ENCODE data around the gene CD247. TPM values are rescaled to one million over a fixed set of nuclear protein-coding genes. Genes with fewer than 3 reads are reported as not detected.

CD247 gene
- total RNA-seq, 1 experiment from 2014 or later, result not detected

GRCh38 chr1:167551362-167551761, 33.0 kb upstream of the CD247 start:
- peaks cover 14% of the 10 kb centered on the region; the same call in 1 of the 2 replicates for H3K4me1 ChIP-seq (ENCODE audit: insufficient read depth, low read length)
- ATAC-seq (no peak), DNase-seq (no peak)
- no peak overlapping the region for H3K4me3 ChIP-seq (ENCODE audit: low read length)
- no peaks in the 10 kb centered on the region for H3F3A ChIP-seq (ENCODE audit: low read length, unreplicated experiment)
- H3K9me2 ChIP-seq (replicated peaks; ENCODE audit: low read length), result no peaks in the 10 kb centered on the region
- no TSS peak for BruUV-seq (replicated peaks)
- H3K9ac ChIP-seq (ENCODE audit: low read length), result no peak overlapping the region
- H2AFZ ChIP-seq (ENCODE audit: low read length), result no peak overlapping the region
- ChIA-PET CTCF (no interaction called here), POLR2A (ENCODE audit: unreplicated experiment) (no interaction called here)
- TF ChIP-seq EZH2phosphoT487 (IDR thresholded peaks at IDR 0.05; ENCODE audit: borderline replicate concordance, low read length), result no peak
- no peak for TF ChIP-seq EZH2 (IDR thresholded peaks at IDR 0.05; ENCODE audit: low read length, unreplicated experiment)
- TF ChIP-seq CTCF (conservative IDR thresholded peaks at IDR 0.05; ENCODE audit: low read depth, low read length), result no peak
- no peaks in the 10 kb centered on the region for H3K9me3 ChIP-seq (ENCODE audit: low read length)
- H3K27ac ChIP-seq (ENCODE audit: low read length), result no peak overlapping the region
- no peak overlapping the region for H3K4me2 ChIP-seq (ENCODE audit: low read length)
- H3K36me3 ChIP-seq (ENCODE audit: low read depth, low read length), result 0 out of 2 replicates have a peak, but pooled peaks cover 4% of the 10 kb centered on the region
- H3K27me3 ChIP-seq (ENCODE audit: low read length), result no peaks in the 10 kb centered on the region
- peaks cover 19% of the 10 kb centered on the region for H3K79me2 ChIP-seq (ENCODE audit: low read length)
- intact Hi-C loops (cut with micrococcal nuclease), result loop anchor here (5.0 kb wide), 1 partner anchor 149 kb away; no protein-coding TSS in a partner anchor
- H4K20me1 ChIP-seq (ENCODE audit: low read length), result no peaks in the 10 kb centered on the region

GRCh38 chr1:167548059-167548932, 30.0 kb upstream of the CD247 start:
- no peak for TF ChIP-seq EZH2 (IDR thresholded peaks at IDR 0.05; ENCODE audit: low read length, unreplicated experiment)
- TF ChIP-seq EZH2phosphoT487 (IDR thresholded peaks at IDR 0.05; ENCODE audit: borderline replicate concordance, low read length), result no peak
- TF ChIP-seq CTCF (conservative IDR thresholded peaks at IDR 0.05; ENCODE audit: low read depth, low read length), result no peak
- Histone ChIP-seq H3K27ac (ENCODE audit: low read length) (no peak overlapping the region), H3K9me2 (replicated peaks; ENCODE audit: low read length) (no peaks in the 10 kb centered on the region), H3K4me1 (ENCODE audit: insufficient read depth, low read length) (peaks cover 20% of the 10 kb centered on the region), H3K9ac (ENCODE audit: low read length) (no peak overlapping the region), H3K9me3 (ENCODE audit: low read length) (no peaks in the 10 kb centered on the region), H2AFZ (ENCODE audit: low read length) (no peak overlapping the region), H3K4me3 (ENCODE audit: low read length) (no peak overlapping the region), H3K79me2 (ENCODE audit: low read length) (peaks cover 19% of the 10 kb centered on the region), H3K4me2 (ENCODE audit: low read length) (no peak overlapping the region), H3K27me3 (ENCODE audit: low read length) (no peaks in the 10 kb centered on the region), H4K20me1 (ENCODE audit: low read length) (no peaks in the 10 kb centered on the region), H3F3A (ENCODE audit: low read length, unreplicated experiment) (no peaks in the 10 kb centered on the region), H3K36me3 (ENCODE audit: low read depth, low read length) (peaks cover 7% of the 10 kb centered on the region; the same call in 1 of the 2 replicates)
- ChIA-PET CTCF (interaction anchor here (1.2 kb wide), 1 partner anchor 16 kb away, joined by 4 read pairs; no protein-coding TSS in a partner anchor), POLR2A (ENCODE audit: unreplicated experiment) (no interaction called here)
- no TSS peak for BruUV-seq (replicated peaks)
- intact Hi-C loops (cut with micrococcal nuclease), result no loop called here
- DNase-seq, result no peak
- no peak for ATAC-seq

- Histone ChIP-seq H3K27ac (ENCODE audit: low read length) (no peak overlapping the region), H3K9ac (ENCODE audit: low read length) (no peak overlapping the region), H2AFZ (ENCODE audit: low read length) (no peak overlapping the region), H3K4me3 (ENCODE audit: low read length) (no peak overlapping the region), H4K20me1 (ENCODE audit: low read length) (no peaks in the 10 kb centered on the region), H3F3A (ENCODE audit: low read length, unreplicated experiment) (no peaks in the 10 kb centered on the region), H3K79me2 (ENCODE audit: low read length) (peaks cover 13% of the 10 kb centered on the region; the same call in 1 of the 2 replicates), H3K27me3 (ENCODE audit: low read length) (no peaks in the 10 kb centered on the region), H3K36me3 (ENCODE audit: low read depth, low read length) (peaks cover 7% of the 10 kb centered on the region; the same call in 1 of the 2 replicates), H3K4me2 (ENCODE audit: low read length) (no peak overlapping the region), H3K4me1 (ENCODE audit: insufficient read depth, low read length) (peaks cover 12% of the 10 kb centered on the region), H3K9me2 (replicated peaks; ENCODE audit: low read length) (no peaks in the 10 kb centered on the region), H3K9me3 (ENCODE audit: low read length) (no peaks in the 10 kb centered on the region)
- CTCF ChIA-PET, result no interaction called here
- POLR2A ChIA-PET (ENCODE audit: unreplicated experiment), result no interaction called here
- TF ChIP-seq EZH2 (IDR thresholded peaks at IDR 0.05; ENCODE audit: low read length, unreplicated experiment) (no peak), EZH2phosphoT487 (IDR thresholded peaks at IDR 0.05; ENCODE audit: borderline replicate concordance, low read length) (no peak), CTCF (conservative IDR thresholded peaks at IDR 0.05; ENCODE audit: low read depth, low read length) (no peak)
- ATAC-seq (no peak), DNase-seq (no peak)
- BruUV-seq (replicated peaks), result no TSS peak
- intact Hi-C loops (cut with micrococcal nuclease), result no loop called here
Measured at GRCh38 chr1:167546935-167547334, 28.6 kb upstream of the CD247 start.
